HUES64 (cell line): ENCODE data around the gene SEL1L.

Source experiments
- H3K27ac ChIP-seq: 2 replicates; pipeline ENCODE4 v1.7.0; 2013; ENCODE audit warnings: low read depth, low read length, inconsistent platforms
- H3K27me3 ChIP-seq: 2 replicates; pipeline ENCODE4 v1.6.1; 2013; ENCODE audit warnings: mild to moderate bottlenecking, low read length; ENCODE audit not compliant: insufficient read depth
- H3K36me3 ChIP-seq: 2 replicates; pipeline ENCODE4 v1.6.1; 2013; ENCODE audit warnings: mild to moderate bottlenecking, low read length; ENCODE audit not compliant: insufficient read depth
- H3K4me1 ChIP-seq: 2 replicates; pipeline ENCODE4 v1.6.1; 2013; ENCODE audit warnings: mild to moderate bottlenecking, low read length, moderate library complexity; ENCODE audit not compliant: insufficient read depth
- H3K4me3 ChIP-seq: 2 replicates; pipeline ENCODE4 v1.5.1; 2013; ENCODE audit warnings: mild to moderate bottlenecking, low read length, moderate library complexity
- H3K9ac ChIP-seq: 2 replicates; pipeline ENCODE4 v1.6.1; 2013; ENCODE audit warnings: mild to moderate bottlenecking, low read depth, low read length
- H3K9me3 ChIP-seq: 2 replicates; pipeline ENCODE4 v1.6.1; 2013; ENCODE audit warnings: low read depth, low read length; ENCODE audit not compliant: insufficient read depth
- WGBS: fragments of 150-250, 120-280 bp; methylation state at CpG from one replicate; pipeline ENCODE4 v1.1.7; 2013; ENCODE audit warnings: missing lambda C conversion rate; 5-methylcytosine and 5-hydroxymethylcytosine counted together

The SEL1L gene

GRCh38 chr14:81509838-81510452 lies 23.7 kb downstream of the SEL1L start:
- H3K9ac ChIP-seq: no peak overlapping the region
- 70% methylated on average over 6 of the region's 6 CpGs for WGBS
- H3K4me3 ChIP-seq: no peak overlapping the region
- no peak overlapping the region for H3K27ac ChIP-seq
- H3K4me1 ChIP-seq: peaks cover 7% of the 10 kb centered on the region; the same call in 1 of the 2 replicates
- H3K9me3 ChIP-seq: no peaks in the 10 kb centered on the region
- no peaks in the 10 kb centered on the region for H3K27me3 ChIP-seq
- H3K36me3 ChIP-seq: peaks cover 14% of the 10 kb centered on the region

GRCh38 chr14:81509321-81509720 lies 24.3 kb downstream of the SEL1L start:
- no peaks in the 10 kb centered on the region for H3K27me3 ChIP-seq
- H3K36me3 ChIP-seq: peaks cover 19% of the 10 kb centered on the region
- H3K4me1 ChIP-seq: peaks cover 7% of the 10 kb centered on the region; the same call in 1 of the 2 replicates
- H3K27ac ChIP-seq: no peak overlapping the region
- no peak overlapping the region for H3K9ac ChIP-seq
- H3K4me3 ChIP-seq: no peak overlapping the region
- no peaks in the 10 kb centered on the region for H3K9me3 ChIP-seq
- 88% methylated on average over 5 of the region's 5 CpGs for WGBS

GRCh38 chr14:81506487-81506886 lies 27.2 kb downstream of the SEL1L start:
- Histone ChIP-seq H3K4me1 (peaks cover 7% of the 10 kb centered on the region; the same call in 1 of the 2 replicates), H3K27ac (no peak overlapping the region), H3K4me3 (no peak overlapping the region), H3K9me3 (no peaks in the 10 kb centered on the region), H3K9ac (no peak overlapping the region), H3K36me3 (peaks cover 45% of the 10 kb centered on the region), H3K27me3 (no peaks in the 10 kb centered on the region)

- WGBS: 97% methylated on average over 2 of the region's 2 CpGs
- Histone ChIP-seq H3K27ac (no peak overlapping the region), H3K4me3 (no peak overlapping the region), H3K4me1 (no peaks in the 10 kb centered on the region), H3K36me3 (peaks cover 55% of the 10 kb centered on the region), H3K9ac (no peak overlapping the region), H3K9me3 (no peaks in the 10 kb centered on the region), H3K27me3 (no peaks in the 10 kb centered on the region)
Measured at GRCh38 chr14:81504864-81505263, 28.8 kb downstream of the SEL1L start.

- Histone ChIP-seq H3K9me3 (no peaks in the 10 kb centered on the region), H3K9ac (no peak overlapping the region), H3K36me3 (peaks cover 82% of the 10 kb centered on the region), H3K27me3 (no peaks in the 10 kb centered on the region), H3K4me1 (no peaks in the 10 kb centered on the region), H3K4me3 (no peak overlapping the region), H3K27ac (no peak overlapping the region)
- no CpG with 5 or more reads among the region's 1 CpG for WGBS
Measured at GRCh38 chr14:81485781-81486180, 47.9 kb downstream of the SEL1L start.

GRCh38 chr14:81485372-81485771 lies 48.3 kb downstream of the SEL1L start:
- Histone ChIP-seq H3K27ac (no peak overlapping the region), H3K27me3 (no peaks in the 10 kb centered on the region), H3K9me3 (no peaks in the 10 kb centered on the region), H3K4me3 (no peak overlapping the region), H3K36me3 (peaks cover 85% of the 10 kb centered on the region), H3K9ac (no peak overlapping the region), H3K4me1 (no peaks in the 10 kb centered on the region)
- 98% methylated on average over 7 of the region's 7 CpGs for WGBS

- no peak overlapping the region for H3K9ac ChIP-seq
- no peaks in the 10 kb centered on the region for H3K9me3 ChIP-seq
- 94% methylated on average over 4 of the region's 4 CpGs for WGBS
- no peak overlapping the region for H3K27ac ChIP-seq
- no peaks in the 10 kb centered on the region for H3K27me3 ChIP-seq
- no peak overlapping the region for H3K4me3 ChIP-seq
- H3K36me3 ChIP-seq: peaks cover 81% of the 10 kb centered on the region
- no peaks in the 10 kb centered on the region for H3K4me1 ChIP-seq
Measured at GRCh38 chr14:81484120-81484519, 49.5 kb downstream of the SEL1L start.

GRCh38 chr14:81480741-81481140 lies 52.9 kb downstream of the SEL1L start:
- Histone ChIP-seq H3K4me1 (no peaks in the 10 kb centered on the region), H3K4me3 (no peak overlapping the region), H3K27me3 (no peaks in the 10 kb centered on the region), H3K36me3 (peaks cover 79% of the 10 kb centered on the region), H3K9ac (no peak overlapping the region), H3K27ac (no peak overlapping the region), H3K9me3 (no peaks in the 10 kb centered on the region)
- WGBS: 94% methylated on average over 5 of the region's 5 CpGs

GRCh38 chr14:81478446-81478845 lies 55.2 kb downstream of the SEL1L start:
- Histone ChIP-seq H3K9ac (no peak overlapping the region), H3K36me3 (peaks cover 60% of the 10 kb centered on the region), H3K27ac (no peak overlapping the region), H3K4me1 (no peaks in the 10 kb centered on the region), H3K4me3 (no peak overlapping the region), H3K27me3 (no peaks in the 10 kb centered on the region), H3K9me3 (no peaks in the 10 kb centered on the region)
- WGBS: 96% methylated on average over 3 of the region's 3 CpGs

- Histone ChIP-seq H3K27ac (no peak overlapping the region), H3K9me3 (no peaks in the 10 kb centered on the region), H3K27me3 (no peaks in the 10 kb centered on the region), H3K4me1 (no peaks in the 10 kb centered on the region; the same call in 1 of the 2 replicates), H3K4me3 (no peak overlapping the region), H3K36me3 (peaks cover 48% of the 10 kb centered on the region), H3K9ac (no peak overlapping the region)
- 97% methylated on average over 4 of the region's 5 CpGs for WGBS
Measured at GRCh38 chr14:81476816-81477215, 56.8 kb downstream of the SEL1L start.

GRCh38 chr14:81474685-81475324 lies 58.8 kb downstream of the SEL1L start:
- Histone ChIP-seq H3K36me3 (peaks cover 42% of the 10 kb centered on the region), H3K4me1 (no peaks in the 10 kb centered on the region; the same call in 1 of the 2 replicates), H3K27me3 (no peaks in the 10 kb centered on the region), H3K4me3 (no peak overlapping the region), H3K9ac (no peak overlapping the region), H3K27ac (no peak overlapping the region), H3K9me3 (no peaks in the 10 kb centered on the region)
- 96% methylated on average over 5 of the region's 5 CpGs for WGBS
